Activated CD4-positive, alpha-beta T cell treated with anti-CD3 and anti-CD28 coated beads for 36 hours (primary cell): Measurements from ENCODE around the gene COL6A5. TPM values are rescaled to one million over a fixed set of nuclear protein-coding genes. Genes with fewer than 3 reads are reported as not detected.

Experiments
- ATAC-seq: fragments of 200-7000 bp; cut with Tn5 transposase; one replicate; pipeline ENCODE4 v1.10.0; 2021; ENCODE audit warnings: mild to moderate bottlenecking, moderate library complexity
- CTCF ChIA-PET: fragments of 350-600 bp; sonication (Branson Sonifier 250); formaldehyde crosslinking; loops from one replicate; lab custom pipeline; 2021; ENCODE audit warnings: antibody characterized with exemption; lab: Charles Lee
- POLR2A ChIA-PET: fragments of 350-600 bp; sonication (Branson Sonifier 250); formaldehyde crosslinking; loops from one replicate; lab custom pipeline; 2021; ENCODE audit warnings: antibody characterized with exemption, inconsistent platforms; lab: Charles Lee
- DNase-seq: peaks from one replicate; pipeline ENCODE4 v3.0.0-alpha.2; 2020
- H3K27ac Mint-ChIP-seq: one replicate; pipeline ENCODE4 v1.8.0; 2021; ENCODE audit warnings: mixed read lengths
- H3K27me3 Mint-ChIP-seq: one replicate; pipeline ENCODE4 v1.8.0; 2021; ENCODE audit warnings: mixed read lengths
- H3K36me3 Mint-ChIP-seq: one replicate; pipeline ENCODE4 v1.8.0; 2021; ENCODE audit warnings: low read depth, mixed read lengths
- H3K4me1 Mint-ChIP-seq: one replicate; pipeline ENCODE4 v1.8.0; 2021; ENCODE audit warnings: mixed read lengths
- H3K4me3 Mint-ChIP-seq: one replicate; pipeline ENCODE4 v1.8.0; 2021; ENCODE audit warnings: mild to moderate bottlenecking, moderate library complexity, mixed read lengths
- H3K9me3 Mint-ChIP-seq: one replicate; pipeline ENCODE4 v1.8.0; 2021; ENCODE audit warnings: low read depth, mixed read lengths
- intact Hi-C, 2 experiments: fragments of 100-400 bp; cut with DNase I in 1 of 2; cut with micrococcal nuclease in 1 of 2; formaldehyde crosslinking; loops; one replicate each; pipeline versions ENCODE4 v1.14.2 to v1.15.1; 2022 to 2024; cut with DNase I, micrococcal nuclease
- total RNA-seq, 2 experiments: library from RNA; stranded (reverse); gene quantifications; one replicate each; pipeline ENCODE4 v1.2.3, GENCODE V29; 2021

COL6A5 gene
- total RNA-seq, 2 experiments from 2014 or later: not detected

DNA sequence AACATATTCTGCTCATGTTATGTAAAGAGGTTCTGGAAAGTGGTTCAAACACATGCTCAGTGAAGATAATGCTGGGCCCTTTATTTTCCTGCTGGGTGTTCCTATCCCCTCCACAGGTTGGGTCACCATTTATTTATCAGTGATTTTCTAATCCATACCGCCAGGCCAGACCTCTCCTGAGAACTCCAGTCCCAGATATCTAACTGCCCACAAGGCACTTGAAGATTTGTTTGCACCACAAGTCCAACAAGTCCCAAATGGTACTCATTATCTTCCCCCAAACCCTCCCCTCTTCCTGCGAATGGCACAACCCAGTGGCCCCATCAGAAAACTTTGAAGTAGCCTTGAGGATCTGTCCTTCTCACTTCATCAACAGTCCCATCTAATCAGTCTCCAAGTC is 176.9 kb downstream of the COL6A5 start:
- POLR2A ChIA-PET: no interaction called here
- intact Hi-C loops: no loop called here
- no peaks in the 10 kb centered on the region for H3K36me3 Mint-ChIP-seq
- ATAC-seq (no peak), DNase-seq (no peak)
- H3K4me1 Mint-ChIP-seq: no peaks in the 10 kb centered on the region
- no peak overlapping the region for H3K4me3 Mint-ChIP-seq
- H3K27me3 Mint-ChIP-seq: peaks cover 31% of the 10 kb centered on the region
- no peaks in the 10 kb centered on the region for H3K9me3 Mint-ChIP-seq
- no peak overlapping the region for H3K27ac Mint-ChIP-seq
- CTCF ChIA-PET: interaction anchor here (1.0 kb wide), 1 partner anchor 247 kb away, joined by 3 read pairs; no protein-coding TSS in a partner anchor

DNA sequence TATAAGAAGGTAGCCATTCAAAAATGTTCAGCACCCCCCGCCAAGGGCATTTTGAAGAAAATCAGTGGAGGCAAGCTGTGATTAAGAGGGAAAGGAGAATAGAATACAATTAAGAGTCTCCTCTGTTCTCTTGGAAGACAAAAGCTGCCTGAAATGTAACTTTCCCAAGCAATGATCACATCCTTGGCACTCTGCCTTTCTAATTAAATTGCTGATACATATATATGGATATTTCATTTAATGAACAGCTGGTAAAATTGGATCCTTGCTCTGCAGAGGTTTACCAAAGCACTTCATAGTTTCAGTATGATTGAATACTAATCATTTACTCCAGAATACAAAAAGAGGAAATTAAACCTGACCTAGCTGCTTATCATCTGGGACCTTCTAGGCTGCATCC is 182.0 kb downstream of the COL6A5 start:
- Mint-ChIP-seq H3K9me3 (no peaks in the 10 kb centered on the region), H3K36me3 (no peaks in the 10 kb centered on the region), H3K27ac (no peak overlapping the region), H3K27me3 (peaks cover 16% of the 10 kb centered on the region), H3K4me1 (peaks cover 11% of the 10 kb centered on the region), H3K4me3 (no peak overlapping the region)
- POLR2A ChIA-PET: no interaction called here
- ATAC-seq (no peak), DNase-seq (no peak)
- CTCF ChIA-PET: interaction anchor here (0.6 kb wide), 1 partner anchor 460 kb away, joined by 3 read pairs; no protein-coding TSS in a partner anchor
- intact Hi-C loops: no loop called here

GRCh38 chr3:130528120-130528519 is 182.6 kb downstream of the COL6A5 start:
- H3K9me3 Mint-ChIP-seq: no peaks in the 10 kb centered on the region
- ATAC-seq: no peak
- no peak for DNase-seq
- H3K4me3 Mint-ChIP-seq: no peak overlapping the region
- ChIA-PET CTCF (interaction anchor here (0.6 kb wide), 1 partner anchor 459 kb away, joined by 3 read pairs; no protein-coding TSS in a partner anchor), POLR2A (no interaction called here)
- no peak overlapping the region for H3K27ac Mint-ChIP-seq
- peaks cover 9% of the 10 kb centered on the region for H3K27me3 Mint-ChIP-seq
- H3K36me3 Mint-ChIP-seq: no peaks in the 10 kb centered on the region
- intact Hi-C loops: no loop called here
- H3K4me1 Mint-ChIP-seq: peaks cover 11% of the 10 kb centered on the region

GRCh38 chr3:130529486-130530215 is 184.2 kb downstream of the COL6A5 start:
- no peak for ATAC-seq

GRCh38 chr3:130533247-130533646 is 187.8 kb downstream of the COL6A5 start:
- POLR2A ChIA-PET: no interaction called here
- intact Hi-C loops: no loop called here
- peaks cover 15% of the 10 kb centered on the region for H3K27me3 Mint-ChIP-seq

More at GRCh38 chr3:130529486-130530215, 184.2 kb downstream of the COL6A5 start:
- intact Hi-C loops: no loop called here
- no peak for DNase-seq
- ChIA-PET POLR2A (no interaction called here), CTCF (no interaction called here)
- Mint-ChIP-seq H3K36me3 (no peaks in the 10 kb centered on the region), H3K27me3 (peaks cover 10% of the 10 kb centered on the region), H3K27ac (no peak overlapping the region), H3K4me1 (peaks cover 11% of the 10 kb centered on the region), H3K4me3 (no peak overlapping the region), H3K9me3 (no peaks in the 10 kb centered on the region)

More at GRCh38 chr3:130533247-130533646, 187.8 kb downstream of the COL6A5 start:
- no peak overlapping the region for H3K27ac Mint-ChIP-seq
- H3K4me3 Mint-ChIP-seq: no peak overlapping the region
- ATAC-seq (no peak), DNase-seq (no peak)
- H3K9me3 Mint-ChIP-seq: no peaks in the 10 kb centered on the region
- CTCF ChIA-PET: no interaction called here
- H3K36me3 Mint-ChIP-seq: no peaks in the 10 kb centered on the region
- peaks cover 11% of the 10 kb centered on the region for H3K4me1 Mint-ChIP-seq

Other genes with a start within 250 kb of the COL6A5 start
- not detected for gene COL6A6, start 171.5 kb downstream of the COL6A5 start, total RNA-seq